Measurements from ENCODE around the gene SHISA7.

DNA sequence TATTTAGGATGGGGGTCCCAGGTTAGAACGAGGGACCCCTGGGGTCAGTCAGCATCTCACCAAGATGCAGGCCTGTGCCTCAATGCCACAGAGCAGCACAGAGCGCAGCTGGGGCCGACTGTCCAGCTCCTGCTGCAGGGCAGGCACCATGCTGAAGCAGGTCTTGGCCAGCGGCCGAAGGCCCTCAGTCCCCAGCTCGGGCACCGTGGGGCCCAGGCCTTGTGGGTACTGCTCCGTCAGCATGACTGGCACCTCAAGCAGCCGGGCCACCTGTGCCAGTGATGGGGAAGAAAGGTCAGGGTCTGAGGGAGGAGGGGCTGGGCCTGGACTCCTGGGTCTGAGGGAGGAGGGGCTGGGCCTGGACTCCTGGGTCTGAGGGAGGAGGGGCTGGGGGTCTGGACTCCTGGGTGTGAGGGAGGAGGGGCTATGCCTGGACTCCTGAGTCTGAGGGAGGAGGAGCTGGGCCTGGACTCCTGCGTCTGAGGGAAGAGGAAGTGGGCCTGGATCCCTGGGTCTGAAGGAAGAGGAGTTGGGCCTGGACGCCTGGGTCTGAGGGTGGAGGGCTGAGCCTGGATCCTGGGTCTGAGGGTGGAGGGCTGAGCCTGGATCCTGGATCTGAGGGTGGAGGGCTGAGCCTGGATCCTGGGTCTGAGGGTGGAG, 12.6 kb upstream of the SHISA7 start:
- TF ChIP-seq, protein P1, sequence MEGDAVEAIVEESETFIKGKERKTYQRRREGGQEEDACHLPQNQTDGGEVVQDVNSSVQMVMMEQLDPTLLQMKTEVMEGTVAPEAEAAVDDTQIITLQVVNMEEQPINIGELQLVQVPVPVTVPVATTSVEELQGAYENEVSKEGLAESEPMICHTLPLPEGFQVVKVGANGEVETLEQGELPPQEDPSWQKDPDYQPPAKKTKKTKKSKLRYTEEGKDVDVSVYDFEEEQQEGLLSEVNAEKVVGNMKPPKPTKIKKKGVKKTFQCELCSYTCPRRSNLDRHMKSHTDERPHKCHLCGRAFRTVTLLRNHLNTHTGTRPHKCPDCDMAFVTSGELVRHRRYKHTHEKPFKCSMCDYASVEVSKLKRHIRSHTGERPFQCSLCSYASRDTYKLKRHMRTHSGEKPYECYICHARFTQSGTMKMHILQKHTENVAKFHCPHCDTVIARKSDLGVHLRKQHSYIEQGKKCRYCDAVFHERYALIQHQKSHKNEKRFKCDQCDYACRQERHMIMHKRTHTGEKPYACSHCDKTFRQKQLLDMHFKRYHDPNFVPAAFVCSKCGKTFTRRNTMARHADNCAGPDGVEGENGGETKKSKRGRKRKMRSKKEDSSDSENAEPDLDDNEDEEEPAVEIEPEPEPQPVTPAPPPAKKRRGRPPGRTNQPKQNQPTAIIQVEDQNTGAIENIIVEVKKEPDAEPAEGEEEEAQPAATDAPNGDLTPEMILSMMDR (IDR thresholded peaks at IDR 0.05; ENCODE audit: insufficient read depth, low read length): no peak
- TF ChIP-seq, protein P2, sequence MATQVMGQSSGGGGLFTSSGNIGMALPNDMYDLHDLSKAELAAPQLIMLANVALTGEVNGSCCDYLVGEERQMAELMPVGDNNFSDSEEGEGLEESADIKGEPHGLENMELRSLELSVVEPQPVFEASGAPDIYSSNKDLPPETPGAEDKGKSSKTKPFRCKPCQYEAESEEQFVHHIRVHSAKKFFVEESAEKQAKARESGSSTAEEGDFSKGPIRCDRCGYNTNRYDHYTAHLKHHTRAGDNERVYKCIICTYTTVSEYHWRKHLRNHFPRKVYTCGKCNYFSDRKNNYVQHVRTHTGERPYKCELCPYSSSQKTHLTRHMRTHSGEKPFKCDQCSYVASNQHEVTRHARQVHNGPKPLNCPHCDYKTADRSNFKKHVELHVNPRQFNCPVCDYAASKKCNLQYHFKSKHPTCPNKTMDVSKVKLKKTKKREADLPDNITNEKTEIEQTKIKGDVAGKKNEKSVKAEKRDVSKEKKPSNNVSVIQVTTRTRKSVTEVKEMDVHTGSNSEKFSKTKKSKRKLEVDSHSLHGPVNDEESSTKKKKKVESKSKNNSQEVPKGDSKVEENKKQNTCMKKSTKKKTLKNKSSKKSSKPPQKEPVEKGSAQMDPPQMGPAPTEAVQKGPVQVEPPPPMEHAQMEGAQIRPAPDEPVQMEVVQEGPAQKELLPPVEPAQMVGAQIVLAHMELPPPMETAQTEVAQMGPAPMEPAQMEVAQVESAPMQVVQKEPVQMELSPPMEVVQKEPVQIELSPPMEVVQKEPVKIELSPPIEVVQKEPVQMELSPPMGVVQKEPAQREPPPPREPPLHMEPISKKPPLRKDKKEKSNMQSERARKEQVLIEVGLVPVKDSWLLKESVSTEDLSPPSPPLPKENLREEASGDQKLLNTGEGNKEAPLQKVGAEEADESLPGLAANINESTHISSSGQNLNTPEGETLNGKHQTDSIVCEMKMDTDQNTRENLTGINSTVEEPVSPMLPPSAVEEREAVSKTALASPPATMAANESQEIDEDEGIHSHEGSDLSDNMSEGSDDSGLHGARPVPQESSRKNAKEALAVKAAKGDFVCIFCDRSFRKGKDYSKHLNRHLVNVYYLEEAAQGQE (IDR thresholded peaks at IDR 0.05; ENCODE audit: insufficient replicate concordance, low read depth): no peak
- no peak for TF ChIP-seq POLR2AphosphoS5 (IDR thresholded peaks at IDR 0.05; ENCODE audit: low read depth)
